ENCODE measurements around the gene SIRPG.

- TF ChIP-seq, protein P1, sequence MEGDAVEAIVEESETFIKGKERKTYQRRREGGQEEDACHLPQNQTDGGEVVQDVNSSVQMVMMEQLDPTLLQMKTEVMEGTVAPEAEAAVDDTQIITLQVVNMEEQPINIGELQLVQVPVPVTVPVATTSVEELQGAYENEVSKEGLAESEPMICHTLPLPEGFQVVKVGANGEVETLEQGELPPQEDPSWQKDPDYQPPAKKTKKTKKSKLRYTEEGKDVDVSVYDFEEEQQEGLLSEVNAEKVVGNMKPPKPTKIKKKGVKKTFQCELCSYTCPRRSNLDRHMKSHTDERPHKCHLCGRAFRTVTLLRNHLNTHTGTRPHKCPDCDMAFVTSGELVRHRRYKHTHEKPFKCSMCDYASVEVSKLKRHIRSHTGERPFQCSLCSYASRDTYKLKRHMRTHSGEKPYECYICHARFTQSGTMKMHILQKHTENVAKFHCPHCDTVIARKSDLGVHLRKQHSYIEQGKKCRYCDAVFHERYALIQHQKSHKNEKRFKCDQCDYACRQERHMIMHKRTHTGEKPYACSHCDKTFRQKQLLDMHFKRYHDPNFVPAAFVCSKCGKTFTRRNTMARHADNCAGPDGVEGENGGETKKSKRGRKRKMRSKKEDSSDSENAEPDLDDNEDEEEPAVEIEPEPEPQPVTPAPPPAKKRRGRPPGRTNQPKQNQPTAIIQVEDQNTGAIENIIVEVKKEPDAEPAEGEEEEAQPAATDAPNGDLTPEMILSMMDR (IDR thresholded peaks at IDR 0.05): no peak
- no peak for TF ChIP-seq EP300 (IDR thresholded peaks at IDR 0.05; ENCODE audit: low read depth)
- TF ChIP-seq POLR2A (IDR thresholded peaks at IDR 0.05): no peak
- TF ChIP-seq POLR2AphosphoS5 (IDR thresholded peaks at IDR 0.05): no peak
Observed at GRCh38 chr20:1637226-1637625, 20.4 kb downstream of the SIRPG start.
